Tibial nerve (tissue), 4 donors: ENCODE data around the gene LBP. TPM values are rescaled to one million over a fixed set of nuclear protein-coding genes. Genes with fewer than 3 reads are reported as not detected.

Experiments
- DNase-seq, 2 donors: peaks; one replicate each; pipeline ENCODE4 v3.0.0-alpha.2; 2019; ENCODE audit warnings: low spot score in 2 of 2
- H3K27ac ChIP-seq, 4 donors: fragments of 200-600 bp; sonication (generic) in 3 of 4; one replicate each; pipeline ENCODE4 v1.5.1; 2017 to 2019; ENCODE audit warnings: mild to moderate bottlenecking in 1 of 4
- H3K27me3 ChIP-seq, 2 donors: fragments of 200-600 bp; sonication (generic) in 1 of 2; one replicate each; pipeline versions ENCODE4 v1.5.1 to v1.6.0; 2017 to 2019
- H3K36me3 ChIP-seq, 3 donors: fragments of 200-600 bp; sonication (generic); one replicate each; pipeline ENCODE4 v1.5.1; 2018 to 2019
- H3K4me1 ChIP-seq, 4 donors: fragments of 200-600 bp; sonication (generic) in 3 of 4; one replicate each; pipeline ENCODE4 v1.5.1; 2017 to 2019
- H3K4me3 ChIP-seq, 4 donors: fragments of 200-600 bp; sonication (generic) in 3 of 4; one replicate each; pipeline ENCODE4 v1.5.1; 2017 to 2019; ENCODE audit warnings: mild to moderate bottlenecking in 1 of 4, moderate library complexity in 1 of 4
- H3K9me3 ChIP-seq, 4 donors: fragments of 200-600 bp; sonication (generic) in 3 of 4; one replicate each; pipeline ENCODE4 v1.5.1; 2017 to 2019
- CTCF ChIP-seq, 5 experiments: fragments of 200-600 bp in 3 of 5; fragments of 450-650 bp in 2 of 5; sonication (generic) in 3 of 5; IDR thresholded peaks; one replicate each; pipeline ENCODE4 v1.5.1; 2016 to 2019; ENCODE audit warnings: antibody characterized with exemption in 5 of 5, mild to moderate bottlenecking in 3 of 5, moderate library complexity in 2 of 5
- EP300 ChIP-seq, 2 donors: sonication (generic); formaldehyde crosslinking; IDR thresholded peaks; one replicate each; pipeline ENCODE4 v1.6.1; 2017; ENCODE audit warnings: antibody characterized with exemption in 2 of 2, mild to moderate bottlenecking in 1 of 2
- POLR2A ChIP-seq, 2 donors: fragments of 450-650 bp; IDR thresholded peaks; one replicate each; pipeline ENCODE4 v1.6.1; 2017; ENCODE audit warnings: antibody characterized with exemption in 2 of 2, mild to moderate bottlenecking in 2 of 2, moderate library complexity in 2 of 2
- WGBS, 2 donors: methylation state at CpG; one replicate each; pipeline ENCODE4 v1.1.5; 2018; 5-methylcytosine and 5-hydroxymethylcytosine counted together
- total RNA-seq, 4 donors: library from RNA; depleted of rRNA; stranded (reverse); fragments of >200 nt; gene quantifications; one replicate each; pipeline ENCODE4 v1.1.0, GENCODE V29; 2016

The LBP gene
- total RNA-seq, 4 donors from 2014 or later, result 2.2 to 30.0 TPM; not detected in 2

- TF ChIP-seq CTCF (IDR thresholded peaks at IDR 0.05) (no peak), EP300 (IDR thresholded peaks at IDR 0.05) (no peak), POLR2A (IDR thresholded peaks at IDR 0.05) (no peak)
- H3K4me1 ChIP-seq, result peaks cover 0 to 7% (median 0%) of the 10 kb centered on the region in 4 donors
- no peak for DNase-seq
- H3K27ac ChIP-seq, result no peak overlapping the region
- H3K9me3 ChIP-seq, result no peaks in the 10 kb centered on the region
- H3K4me3 ChIP-seq, result no peak overlapping the region
- no peaks in the 10 kb centered on the region for H3K27me3 ChIP-seq
- H3K36me3 ChIP-seq, result no peaks in the 10 kb centered on the region
- WGBS, 2 donors, result 83% methylated on average over 7 of the region's 7 CpGs
Measured at GRCh38 chr20:38326309-38326708, 20.0 kb upstream of the LBP start.

- TF ChIP-seq CTCF (IDR thresholded peaks at IDR 0.05), result no peak
- TF ChIP-seq EP300 (IDR thresholded peaks at IDR 0.05), result no peak
- no peak for TF ChIP-seq POLR2A (IDR thresholded peaks at IDR 0.05)
- no peaks in the 10 kb centered on the region for H3K9me3 ChIP-seq
- no peaks in the 10 kb centered on the region for H3K36me3 ChIP-seq
- no peak overlapping the region for H3K27ac ChIP-seq
- WGBS, 2 donors, result 32 to 50% methylated on average over 3 of the region's 3 CpGs
- H3K4me3 ChIP-seq, result no peak overlapping the region
- H3K4me1 ChIP-seq, result no peaks in the 10 kb centered on the region
- no peaks in the 10 kb centered on the region for H3K27me3 ChIP-seq
- DNase-seq, result no peak
Measured at GRCh38 chr20:38330638-38331037, 15.6 kb upstream of the LBP start.

- DNase-seq, result no peak
- Histone ChIP-seq H3K27me3 (no peaks in the 10 kb centered on the region), H3K27ac (no peak overlapping the region), H3K9me3 (no peaks in the 10 kb centered on the region), H3K4me3 (no peak overlapping the region), H3K36me3 (no peaks in the 10 kb centered on the region), H3K4me1 (peaks cover 0 to 1% (median 0%) of the 10 kb centered on the region in 4 donors)
- no peak for TF ChIP-seq POLR2A (IDR thresholded peaks at IDR 0.05)
- TF ChIP-seq CTCF (IDR thresholded peaks at IDR 0.05), result no peak
- no peak for TF ChIP-seq EP300 (IDR thresholded peaks at IDR 0.05)
Measured at GRCh38 chr20:38331245-38331644, 15.0 kb upstream of the LBP start.

GRCh38 chr20:38331814-38332213, 14.5 kb upstream of the LBP start:
- no peaks in the 10 kb centered on the region for H3K9me3 ChIP-seq
- DNase-seq, result no peak
- H3K4me1 ChIP-seq, result peaks cover 0 to 7% (median 0%) of the 10 kb centered on the region in 4 donors
- no peaks in the 10 kb centered on the region for H3K36me3 ChIP-seq
- no peaks in the 10 kb centered on the region for H3K27me3 ChIP-seq
- no peak overlapping the region for H3K27ac ChIP-seq
- H3K4me3 ChIP-seq, result no peak overlapping the region
- 78 to 81% methylated on average over 8 of the region's 8 CpGs for WGBS, 2 donors
- no peak for TF ChIP-seq POLR2A (IDR thresholded peaks at IDR 0.05)
- TF ChIP-seq CTCF (IDR thresholded peaks at IDR 0.05), result no peak

GRCh38 chr20:38334016-38334415, 12.3 kb upstream of the LBP start:
- no peak overlapping the region for H3K4me3 ChIP-seq
- H3K27me3 ChIP-seq, result no peaks in the 10 kb centered on the region
- H3K36me3 ChIP-seq, result no peaks in the 10 kb centered on the region
- DNase-seq, result no peak
- peaks cover 0 to 27% (median 0%) of the 10 kb centered on the region in 4 donors for H3K4me1 ChIP-seq
- no peak overlapping the region for H3K27ac ChIP-seq
- WGBS, 2 donors, result 90 to 93% methylated on average over 8 of the region's 8 CpGs
- peaks cover 0 to 12% (median 0%) of the 10 kb centered on the region in 4 donors for H3K9me3 ChIP-seq
- TF ChIP-seq POLR2A (IDR thresholded peaks at IDR 0.05) (no peak), CTCF (IDR thresholded peaks at IDR 0.05) (no peak), EP300 (IDR thresholded peaks at IDR 0.05) (no peak)
